A549 (cell line): ENCODE measurements around the gene ALPI. TPM values are rescaled to one million over a fixed set of nuclear protein-coding genes. Genes with fewer than 3 reads are reported as not detected.
"Not testable (repeated sequence)": the region's sequence is repeated elsewhere in the genome, so short reads cannot be mapped to it uniquely, and the experiment has no call there.

Experiments
- ATAC-seq, 2 experiments: fragments of 200-7000 bp in 1 of 2; fragments of >200 bp in 1 of 2; cut with Nextera tagmentation in 1 of 2; cut with Tn5 transposase in 1 of 2; 3 replicates each; pipeline versions ENCODE4 v1.8.0 to v1.9.1; 2018 to 2020; ENCODE audit warnings: mild to moderate bottlenecking in 1 of 2, moderate library complexity in 1 of 2
- CTCF ChIA-PET: fragments of 300-600 bp; sonication (Branson Sonifier 250); formaldehyde crosslinking; extraction: SDS; loops from one replicate; lab custom pipeline; 2021; ENCODE audit warnings: antibody characterized with exemption, inconsistent platforms; lab: Yijun Ruan, JAX
- POLR2A ChIA-PET: fragments of 350-600 bp; formaldehyde crosslinking; extraction: SDS; loops from one replicate; lab custom pipeline; 2021; ENCODE audit warnings: antibody characterized with exemption, inconsistent platforms; lab: Yijun Ruan, JAX
- DNase-seq, 2 experiments: peaks; one replicate each; pipeline versions ENCODE4 v3.0.0 to v3.0.0-alpha.2; 2011 to 2016; ENCODE audit warnings: low read depth in 1 of 2, low spot score in 1 of 2
- FAIRE-seq: peaks from 2 replicates; lab custom pipeline; 2011; peaks lifted over from hg19 to GRCh38; lab: Jason Lieb, UNC
- H3K27ac ChIP-seq, 2 experiments: fragments of >200 bp; sonication (Bioruptor Twin); formaldehyde crosslinking; 3 replicates each; pipeline ENCODE4 v1.5.1; 2016 to 2017
- H3K4me1 ChIP-seq: fragments of >200 bp; sonication (Bioruptor Twin); formaldehyde crosslinking; 3 replicates; pipeline ENCODE4 v1.6.1; 2016
- H3K4me2 ChIP-seq: fragments of >200 bp; sonication (Bioruptor Twin); formaldehyde crosslinking; 3 replicates; pipeline ENCODE4 v1.6.1; 2016
- H3K4me3 ChIP-seq: fragments of >200 bp; sonication (Bioruptor Twin); formaldehyde crosslinking; 3 replicates; pipeline ENCODE4 v1.5.1; 2016
- H3K9me3 ChIP-seq: fragments of >200 bp; sonication (Bioruptor Twin); formaldehyde crosslinking; 3 replicates; pipeline ENCODE4 v1.6.1; 2016
- CHD2 ChIP-seq: fragments of 150-350 bp; IDR thresholded peaks from 2 replicates; pipeline ENCODE4 v1.6.1; 2014; ENCODE audit warnings: low read length; ENCODE audit not compliant: partially characterized antibody
- CHD4 ChIP-seq: fragments of 200-600 bp; sonication (generic); IDR thresholded peaks from 2 replicates; pipeline ENCODE4 v1.6.1; 2016; ENCODE audit warnings: antibody characterized with exemption, mild to moderate bottlenecking, borderline replicate concordance
- CTCF ChIP-seq: fragments of >200 bp; sonication (Bioruptor Twin); formaldehyde crosslinking; IDR thresholded peaks from 3 replicates; pipeline ENCODE4 v1.5.1; 2016
- E2F6 ChIP-seq: IDR thresholded peaks from 2 replicates; pipeline ENCODE4 v1.6.1; 2012; ENCODE audit warnings: low read depth, borderline replicate concordance
- EHMT2 ChIP-seq: fragments of 200-600 bp; sonication (generic); IDR thresholded peaks from 2 replicates; pipeline ENCODE4 v1.6.1; 2016; ENCODE audit warnings: antibody characterized with exemption, low read depth, mild to moderate bottlenecking, moderate library complexity
- ELK1 ChIP-seq: fragments of 150-350 bp; IDR thresholded peaks from 2 replicates; pipeline ENCODE4 v1.6.1; 2014; ENCODE audit warnings: low read depth, mild to moderate bottlenecking, low read length
- ESRRA ChIP-seq: fragments of 150-350 bp; IDR thresholded peaks from 2 replicates; pipeline ENCODE4 v1.6.1; 2014; ENCODE audit warnings: mild to moderate bottlenecking, low read length, borderline replicate concordance
- FOXS1 ChIP-seq: fragments of 250-450 bp; sonication (Bioruptor Pico); IDR thresholded peaks from 2 replicates; pipeline ENCODE4 v1.5.0; 2020; ENCODE audit warnings: mild to moderate bottlenecking, moderate library complexity
- GATA3 ChIP-seq: IDR thresholded peaks from 2 replicates; pipeline ENCODE4 v1.6.1; 2012; ENCODE audit warnings: borderline replicate concordance
- HMGXB4 ChIP-seq: fragments of 250-450 bp; sonication (Bioruptor Pico); IDR thresholded peaks from 2 replicates; pipeline ENCODE4 v1.5.0; 2021; ENCODE audit warnings: mild to moderate bottlenecking, moderate library complexity, borderline replicate concordance
- HOXB13 ChIP-seq: fragments of 250-450 bp; sonication (Bioruptor Pico); IDR thresholded peaks from 2 replicates; pipeline ENCODE4 v1.5.0; 2020; ENCODE audit warnings: low read depth, mild to moderate bottlenecking, moderate library complexity
- JUN ChIP-seq, 2 experiments: fragments of >200 bp; sonication (Bioruptor Twin); formaldehyde crosslinking; IDR thresholded peaks; 2 replicates in 1 of 2; 3 replicates in 1 of 2; pipeline ENCODE4 v1.6.1; 2016 to 2017
- KDM5A ChIP-seq: fragments of 200-600 bp; sonication (generic); IDR thresholded peaks from 2 replicates; pipeline ENCODE4 v1.6.1; 2016; ENCODE audit warnings: antibody characterized with exemption, mild to moderate bottlenecking
- RAD21 ChIP-seq, 2 experiments: fragments of >200 bp in 1 of 2; sonication (Bioruptor Twin) in 1 of 2; formaldehyde crosslinking in 1 of 2; IDR thresholded peaks in 1 of 2; conservative IDR thresholded peaks in 1 of 2; 2 replicates in 1 of 2; 3 replicates in 1 of 2; pipeline ENCODE4 v1.6.1; 2012 to 2018; ENCODE audit warnings: inconsistent platforms in 1 of 2
- RARB ChIP-seq: fragments of 250-450 bp; sonication (Bioruptor Pico); IDR thresholded peaks from 2 replicates; pipeline ENCODE4 v1.8.0; 2021; ENCODE audit warnings: mild to moderate bottlenecking, moderate library complexity
- RCOR1 ChIP-seq: fragments of 150-350 bp; IDR thresholded peaks from 2 replicates; pipeline ENCODE4 v1.6.1; 2014; ENCODE audit warnings: antibody characterized with exemption, low read length, low read depth
- REST ChIP-seq: fragments of 200-600 bp; sonication (generic); IDR thresholded peaks from 2 replicates; pipeline ENCODE4 v1.6.1; 2016; ENCODE audit warnings: antibody characterized with exemption, mild to moderate bottlenecking, moderate library complexity
- SMC3 ChIP-seq: fragments of >200 bp; sonication (Bioruptor Twin); formaldehyde crosslinking; IDR thresholded peaks from 3 replicates; pipeline ENCODE4 v1.6.1; 2018; ENCODE audit warnings: inconsistent platforms
- SREBF2 ChIP-seq: fragments of 450-650 bp; IDR thresholded peaks from 2 replicates; pipeline ENCODE4 v1.6.1; 2014; ENCODE audit warnings: mild to moderate bottlenecking, moderate library complexity
- ZFP36 ChIP-seq: fragments of 450-650 bp; IDR thresholded peaks from 2 replicates; pipeline ENCODE4 v1.6.1; 2014; ENCODE audit warnings: borderline replicate concordance; ENCODE audit not compliant: partially characterized antibody
- ZSCAN20 ChIP-seq: fragments of 250-450 bp; sonication (Bioruptor Pico); IDR thresholded peaks from 2 replicates; pipeline ENCODE4 v1.8.0; 2022; ENCODE audit warnings: mild to moderate bottlenecking, moderate library complexity
- WGBS: methylation state at CpG from one replicate; pipeline ENCODE4 v1.1.6; 2017; ENCODE audit errors: missing lambda C conversion rate; 5-methylcytosine and 5-hydroxymethylcytosine counted together
- polyA plus RNA-seq, 4 experiments: library from polyadenylated mRNA; depleted of rRNA in 3 of 4; stranded (reverse); fragments of >200 nt; fragmentation: RNase III in 1 of 4; extraction: RNeasy Plus Mini Kit Qiagen cat#74134 plus additional on column Dnase treatment in 1 of 4; gene quantifications; 2 replicates in 3 of 4; 3 replicates in 1 of 4; pipeline ENCODE4 v1.2.3, GENCODE V29; 2011 to 2017
- TF ChIP-seq, protein P1 (sequence below): fragments of 250-450 bp; sonication (Bioruptor Pico); IDR thresholded peaks from 2 replicates; pipeline ENCODE4 v1.5.0; 2020; ENCODE audit warnings: low read depth, mild to moderate bottlenecking, moderate library complexity

ALPI gene
- polyA plus RNA-seq, 2 of the 4 experiments (the other 2 are of a cell fraction) = 0.05 TPM; not detected in 1

- H3K4me1 ChIP-seq = peaks cover 16% of the 10 kb centered on the region
- H3K4me3 ChIP-seq, H3K9me3 ChIP-seq, POLR2A ChIA-PET, FAIRE-seq: not testable (repeated sequence)
- TF ChIP-seq SMC3 (peak; percentile 81), RAD21 (conservative IDR thresholded peaks at IDR 0.05 in 1 of 2, IDR thresholded peaks at IDR 0.05 in 1 of 2) (peak; percentile 91), CTCF (peak; percentile 88)
- peak; percentile 62 to 84 for ATAC-seq
- DNase-seq = peak; percentile 72 to 73
- 21% methylated on average over 9 of the region's 16 CpGs for WGBS
- H3K4me2 ChIP-seq = peak overlapping the region; percentile 72
- CTCF ChIA-PET = interaction anchor here (0.7 to 4.8 kb wide), 40 partner anchors 10 to 640 kb away, joined by 3 to 50 read pairs (median 4); partner anchors contain the start of gene PRSS56
- H3K27ac ChIP-seq = peak overlapping the region in 1 of 2 experiments; percentile 53; a peak in 1 of 6 replicates
Observed at GRCh38 chr2:232440220-232441018, 15.5 kb upstream of the ALPI start.

- Histone ChIP-seq H3K4me2 (no peak overlapping the region), H3K4me3 (no peak overlapping the region), H3K9me3 (no peaks in the 10 kb centered on the region), H3K27ac (no peak overlapping the region), H3K4me1 (peaks cover 16% of the 10 kb centered on the region)
- no peak for TF ChIP-seq E2F6
- no peak for TF ChIP-seq HMGXB4 (CRISPR knock-in tag)
- no peak for TF ChIP-seq ESRRA
- TF ChIP-seq SREBF2 = no peak
- no peak for TF ChIP-seq RARB
- TF ChIP-seq RCOR1 = no peak
- TF ChIP-seq, protein P1, sequence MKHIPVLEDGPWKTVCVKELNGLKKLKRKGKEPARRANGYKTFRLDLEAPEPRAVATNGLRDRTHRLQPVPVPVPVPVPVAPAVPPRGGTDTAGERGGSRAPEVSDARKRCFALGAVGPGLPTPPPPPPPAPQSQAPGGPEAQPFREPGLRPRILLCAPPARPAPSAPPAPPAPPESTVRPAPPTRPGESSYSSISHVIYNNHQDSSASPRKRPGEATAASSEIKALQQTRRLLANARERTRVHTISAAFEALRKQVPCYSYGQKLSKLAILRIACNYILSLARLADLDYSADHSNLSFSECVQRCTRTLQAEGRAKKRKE = no peak
- no peak for TF ChIP-seq JUN (IDR thresholded peaks at IDR 0.05)
- TF ChIP-seq CHD2 = no peak
- TF ChIP-seq ZSCAN20 (CRISPR knock-in tag) = no peak
- no peak for TF ChIP-seq GATA3
- no peak for TF ChIP-seq EHMT2
- no peak for TF ChIP-seq REST
- TF ChIP-seq HOXB13 = no peak
- TF ChIP-seq CHD4 = no peak
- TF ChIP-seq FOXS1 (CRISPR knock-in tag) = no peak
- no peak for TF ChIP-seq ELK1
- TF ChIP-seq KDM5A = no peak
- TF ChIP-seq ZFP36 = no peak
- ChIA-PET CTCF (interaction anchor here (0.6 to 4.8 kb wide), 19 partner anchors 9 to 543 kb away, joined by 3 to 50 read pairs (median 4); partner anchors contain the start of gene PRSS56), POLR2A (no interaction called here)
- no peak for ATAC-seq
- no peak for FAIRE-seq
- DNase-seq = no peak
- 71% methylated on average over 8 of the region's 12 CpGs for WGBS
Observed at GRCh38 chr2:232441147-232441651, 14.8 kb upstream of the ALPI start.

DNA sequence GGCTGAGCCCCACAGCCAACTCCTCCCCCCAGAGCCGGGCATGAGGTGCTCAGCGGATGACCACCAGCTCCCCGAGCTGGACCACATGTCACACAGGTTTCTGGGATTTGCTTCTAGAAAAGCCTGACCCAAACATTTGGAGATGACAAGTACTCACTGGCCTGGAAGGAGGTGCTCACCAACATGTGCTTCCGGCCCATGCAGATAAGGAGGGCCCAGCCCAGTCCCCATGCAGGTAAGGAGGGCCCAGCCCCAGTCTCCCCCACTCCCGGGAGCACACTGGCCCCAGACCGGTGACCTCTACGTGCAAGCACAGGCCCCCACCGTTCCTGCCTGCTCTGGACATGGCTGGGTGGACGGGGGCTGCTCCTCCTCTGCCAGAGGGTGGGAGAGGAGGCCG, 14.0 kb upstream of the ALPI start:
- DNase-seq, H3K9me3 ChIP-seq, ATAC-seq, FAIRE-seq, POLR2A ChIA-PET, H3K4me3 ChIP-seq, H3K27ac ChIP-seq, H3K4me2 ChIP-seq: not testable (repeated sequence)
- peaks cover 16% of the 10 kb centered on the region for H3K4me1 ChIP-seq
- CTCF ChIA-PET = interaction anchor here (0.6 to 4.8 kb wide), 7 partner anchors 17 to 544 kb away, joined by 3 to 50 read pairs (median 6); partner anchors contain the start of gene PRSS56
- WGBS = 97% methylated on average over 3 of the region's 10 CpGs
